HCT116 (cell line): Measurements from ENCODE around the gene FAM234A. TPM values are rescaled to one million over a fixed set of nuclear protein-coding genes. Genes with fewer than 3 reads are reported as not detected.
A peak's percentile ranks its signal among the peaks of the same experiment; 100 is the strongest.

Experiments
- ATAC-seq: fragments of 200-7000 bp; cut with Tn5 transposase; 2 replicates; pipeline ENCODE4 v1.9.1; 2020; ENCODE audit warnings: mild to moderate bottlenecking, moderate library complexity
- BruUV-seq: library from RNA; stranded (reverse); fragments of 400-500 nt; replicated peaks from 2 replicates; lab custom pipeline; 2021; lab: Mats Ljungman, UMichigan
- CTCF ChIA-PET: fragments of 300-600 bp; sonication (Branson Sonifier 250); formaldehyde crosslinking; loops from one replicate; lab custom pipeline; 2021; ENCODE audit warnings: antibody characterized with exemption; lab: Charles Lee
- POLR2A ChIA-PET: fragments of 300-600, 350-600 bp; sonication (Branson Sonifier 250); formaldehyde crosslinking; loops from one replicate; lab custom pipeline; 2021; ENCODE audit warnings: antibody characterized with exemption; lab: Charles Lee
- RAD21 ChIA-PET, 2 experiments: fragments of 300-600 bp; sonication (Branson Sonifier 250); formaldehyde crosslinking; loops; one replicate each; lab custom pipeline; 2023; ENCODE audit warnings: low total read pairs in 2 of 2; ENCODE audit not compliant: uncharacterized antibody in 2 of 2, unreplicated experiment in 2 of 2, low non-redundant PET in 1 of 2; lab: Charles Lee
- DNase-seq: peaks from one replicate; pipeline ENCODE4 v3.0.0-alpha.2; 2010; ENCODE audit warnings: low read depth, low spot score
- H2AFZ ChIP-seq: fragments of 200-600 bp; shearing (Covaris generic), sonication (generic); 2 replicates; pipeline ENCODE4 v1.6.1; 2017; ENCODE audit warnings: low read depth, mixed run types, mixed read lengths, antibody characterized with exemption, low read length; ENCODE audit not compliant: poor library complexity, severe bottlenecking
- H3K27ac ChIP-seq: 2 replicates; pipeline ENCODE4 v1.5.1; 2012; ENCODE audit warnings: low read depth, low read length
- H3K27me3 ChIP-seq: fragments of 200-600 bp; sonication (generic); 2 replicates; pipeline ENCODE4 v1.6.1; 2016; ENCODE audit warnings: mixed run types, low read length, mixed read lengths; ENCODE audit not compliant: insufficient read depth
- H3K36me3 ChIP-seq, 2 experiments: fragments of 200-500 bp in 1 of 2; fragments of 200-600 bp in 1 of 2; sonication (Bioruptor generic) in 1 of 2; sonication (generic) in 1 of 2; 2 replicates each; pipeline versions ENCODE4 v1.5.1 to v1.6.1; 2014 to 2016; ENCODE audit warnings: low read length in 2 of 2, inconsistent platforms in 1 of 2, mixed read lengths in 1 of 2, mixed run types in 1 of 2; ENCODE audit not compliant: insufficient read depth in 2 of 2, control insufficient read depth in 1 of 2
- H3K4me1 ChIP-seq, 2 experiments: fragments of 200-600 bp in 1 of 2; sonication (generic) in 1 of 2; 2 replicates each; pipeline versions ENCODE4 v1.5.1 to v1.6.1; 2012 to 2017; ENCODE audit warnings: low read length in 2 of 2, inconsistent platforms in 1 of 2, mild to moderate bottlenecking in 1 of 2, mixed read lengths in 1 of 2, mixed run types in 1 of 2, moderate library complexity in 1 of 2; ENCODE audit not compliant: insufficient read depth in 2 of 2, control insufficient read depth in 1 of 2
- H3K4me2 ChIP-seq: fragments of 200-600 bp; sonication (generic); 2 replicates; pipeline ENCODE4 v1.6.1; 2017; ENCODE audit warnings: mixed run types, low read length, mixed read lengths
- H3K4me3 ChIP-seq, 2 experiments: fragments of 200-600 bp in 1 of 2; sonication (generic) in 1 of 2; replicated peaks in 1 of 2; 2 replicates each; pipeline ENCODE4 v1.5.1; 2011 to 2016; ENCODE audit warnings: low read length in 2 of 2, control low read depth in 1 of 2, low read depth in 1 of 2, mild to moderate bottlenecking in 1 of 2, mixed read lengths in 1 of 2, mixed run types in 1 of 2
- H3K79me2 ChIP-seq: fragments of 200-600 bp; sonication (generic); 2 replicates; pipeline ENCODE4 v1.6.1; 2017; ENCODE audit warnings: mild to moderate bottlenecking, mixed run types, low read length, moderate library complexity, mixed read lengths; ENCODE audit not compliant: insufficient read depth
- H3K9ac ChIP-seq: fragments of 200-600 bp; sonication (generic); 2 replicates; pipeline ENCODE4 v1.6.1; 2016; ENCODE audit warnings: low read length, mixed read lengths
- H3K9me2 ChIP-seq: fragments of 200-600 bp; sonication (generic), shearing (Covaris generic); 2 replicates; pipeline ENCODE4 v1.6.1; 2017; ENCODE audit warnings: mixed run types, mild to moderate bottlenecking, moderate library complexity; ENCODE audit not compliant: insufficient read depth
- H3K9me3 ChIP-seq, 2 experiments: fragments of 200-500 bp in 1 of 2; fragments of 200-600 bp in 1 of 2; sonication (Bioruptor generic) in 1 of 2; sonication (generic) in 1 of 2; 2 replicates each; pipeline ENCODE4 v1.6.1; 2014 to 2017; ENCODE audit warnings: low read length in 2 of 2, mixed read lengths in 2 of 2, inconsistent platforms in 1 of 2, low read depth in 1 of 2, mild to moderate bottlenecking in 1 of 2, mixed run types in 1 of 2, moderate library complexity in 1 of 2; ENCODE audit not compliant: control insufficient read depth in 1 of 2, insufficient read depth in 1 of 2
- H4K20me1 ChIP-seq: fragments of 200-600 bp; sonication (generic), shearing (Covaris generic); 2 replicates; pipeline ENCODE4 v1.6.1; 2017; ENCODE audit warnings: mixed run types, mild to moderate bottlenecking, moderate library complexity; ENCODE audit not compliant: insufficient read depth
- CTCF ChIP-seq, 3 experiments: fragments of 200-600 bp in 1 of 3; sonication (generic) in 1 of 3; IDR thresholded peaks in 2 of 3; conservative IDR thresholded peaks in 1 of 3; 2 replicates each; pipeline ENCODE4 v1.5.1; 2012 to 2017; ENCODE audit warnings: low read depth in 2 of 3, low read length in 2 of 3, antibody characterized with exemption in 1 of 3, borderline replicate concordance in 1 of 3, control low read depth in 1 of 3, mild to moderate bottlenecking in 1 of 3, mixed read lengths in 1 of 3, mixed run types in 1 of 3, moderate library complexity in 1 of 3; ENCODE audit not compliant: insufficient read depth in 1 of 3
- EGR1 ChIP-seq: IDR thresholded peaks from 2 replicates; pipeline ENCODE4 v1.6.1; 2012; ENCODE audit warnings: low read depth
- EZH2 ChIP-seq: fragments of 200-600 bp; sonication (generic); IDR thresholded peaks from 2 replicates; pipeline ENCODE4 v1.6.1; 2017; ENCODE audit warnings: antibody characterized with exemption, mixed run types
- SIN3A ChIP-seq: IDR thresholded peaks from 2 replicates; pipeline ENCODE4 v1.6.1; 2012; ENCODE audit warnings: low read depth
- YY1 ChIP-seq: IDR thresholded peaks from 2 replicates; pipeline ENCODE4 v1.6.1; 2011; ENCODE audit warnings: low read length, low read depth, moderate library complexity, mild to moderate bottlenecking; ENCODE audit not compliant: insufficient replicate concordance; ENCODE audit errors: extremely low read depth
- ZNF274 ChIP-seq: fragments of 200-500 bp; sonication (Bioruptor generic); IDR thresholded peaks from 2 replicates; pipeline ENCODE4 v1.6.1; 2014; ENCODE audit warnings: mild to moderate bottlenecking, low read depth, low read length, inconsistent platforms
- intact Hi-C: fragments of 100-400 bp; cut with micrococcal nuclease; formaldehyde crosslinking; loops from 2 replicates; pipeline ENCODE4 v1.10.0; 2022
- total RNA-seq: library from RNA; stranded (reverse); gene quantifications from one replicate; pipeline ENCODE4 v1.2.1, GENCODE V29; 2021; ENCODE audit not compliant: unreplicated experiment

Gene FAM234A
- total RNA-seq, 1 experiment from 2014 or later = 36.4 TPM

- Histone ChIP-seq H3K4me1 (no peaks in the 10 kb centered on the region), H4K20me1 (no peaks in the 10 kb centered on the region), H2AFZ (no peak overlapping the region), H3K27me3 (no peaks in the 10 kb centered on the region), H3K4me2 (no peak overlapping the region), H3K9me3 (no peaks in the 10 kb centered on the region), H3K27ac (no peak overlapping the region), H3K4me3 (no peak overlapping the region), H3K9me2 (no peaks in the 10 kb centered on the region), H3K79me2 (peaks cover 54% of the 10 kb centered on the region), H3K9ac (no peak overlapping the region), H3K36me3 (peaks cover 5% of the 10 kb centered on the region in 2 experiments; a peak in 2 of 4 replicates)
- DNase-seq = no peak
- ChIA-PET CTCF (no interaction called here), POLR2A (no interaction called here), RAD21 (no interaction called here)
- intact Hi-C loops = no loop called here
- TF ChIP-seq YY1 = no peak
- no peak for TF ChIP-seq ZNF274
- TF ChIP-seq EGR1 = no peak
- TF ChIP-seq EZH2 = no peak
- BruUV-seq = no TSS peak
- no peak for ATAC-seq
Measured at GRCh38 chr16:220021-220420, 14.6 kb upstream of the FAM234A start.

- Histone ChIP-seq H3K36me3 (peaks cover 15 to 17% of the 10 kb centered on the region in 2 experiments; a peak in 2 of 4 replicates), H4K20me1 (peaks cover 9% of the 10 kb centered on the region; the same call in 1 of the 2 replicates), H3K9me2 (no peaks in the 10 kb centered on the region), H2AFZ (no peak overlapping the region), H3K4me1 (peaks cover 0 to 6% of the 10 kb centered on the region in 2 experiments; a peak in 2 of 4 replicates), H3K9ac (peak overlapping the region; percentile 80), H3K4me3 (peak overlapping the region; percentile 56 to 81), H3K9me3 (no peaks in the 10 kb centered on the region)
- CTCF ChIA-PET = no interaction called here
- RAD21 ChIA-PET = no interaction called here
- no peak for DNase-seq
- ATAC-seq = peak; percentile 24
- intact Hi-C loops = loop anchor here (5.0 kb wide), 1 partner anchor 124 kb away; the partner anchor contains the start of gene AXIN1
- POLR2A ChIA-PET = no interaction called here
- TF ChIP-seq SIN3A (0 out of 2 replicates have a peak, but pooled peaks have one; percentile 14), CTCF (IDR thresholded peaks at IDR 0.05 in 2 of 3, conservative IDR thresholded peaks at IDR 0.05 in 1 of 3; ENCODE audit: borderline replicate concordance in 1 of 3, insufficient read depth in 1 of 3, low read depth in 2 of 3, low read length in 2 of 3) (no peak)
- TF ChIP-seq, all 23 proteins: peak for 1
- peak overlapping the region; percentile 82 for H3K27ac ChIP-seq
- peaks cover 45% of the 10 kb centered on the region for H3K79me2 ChIP-seq
- no peaks in the 10 kb centered on the region for H3K27me3 ChIP-seq
- H3K4me2 ChIP-seq = peak overlapping the region; percentile 75
- TSS peak; percentile 53 for BruUV-seq
Measured at GRCh38 chr16:228151-228851, 6.3 kb upstream of the FAM234A start.
